Stimulated activated CD4-positive, alpha-beta T cell treated with anti-CD3 and anti-CD28 coated beads, Interleukin-1b, Interleukin-23, amount 100 ng/mL, for 24 hours (primary cell): ENCODE data around the gene SLC43A1.

Source experiments
- DNase-seq, 4 experiments: peaks; one replicate each; pipeline ENCODE4 v3.0.0-alpha.2; 2020; ENCODE audit warnings: low read depth in 4 of 4, low spot score in 1 of 4

SLC43A1 gene

DNA sequence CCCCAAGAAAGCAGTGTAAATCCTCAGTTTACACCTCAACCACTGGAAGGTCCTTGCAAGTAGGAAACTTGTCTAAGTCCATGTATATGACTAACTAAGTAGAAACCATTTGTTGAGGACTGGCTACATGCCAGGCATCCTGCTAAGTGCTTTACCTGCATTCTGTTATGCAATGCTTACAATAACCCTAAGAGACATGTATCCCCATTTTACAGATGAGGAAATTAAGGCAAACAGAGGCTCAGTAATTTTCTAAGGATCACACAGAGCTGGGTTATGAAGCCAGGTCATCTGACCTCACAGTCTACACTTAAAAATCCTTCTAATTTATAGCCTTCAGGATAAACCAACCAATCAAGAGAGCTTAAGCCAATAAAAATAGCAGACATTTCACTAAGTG lies 13.5 kb upstream of the SLC43A1 start:
- no peak for DNase-seq

DNA sequence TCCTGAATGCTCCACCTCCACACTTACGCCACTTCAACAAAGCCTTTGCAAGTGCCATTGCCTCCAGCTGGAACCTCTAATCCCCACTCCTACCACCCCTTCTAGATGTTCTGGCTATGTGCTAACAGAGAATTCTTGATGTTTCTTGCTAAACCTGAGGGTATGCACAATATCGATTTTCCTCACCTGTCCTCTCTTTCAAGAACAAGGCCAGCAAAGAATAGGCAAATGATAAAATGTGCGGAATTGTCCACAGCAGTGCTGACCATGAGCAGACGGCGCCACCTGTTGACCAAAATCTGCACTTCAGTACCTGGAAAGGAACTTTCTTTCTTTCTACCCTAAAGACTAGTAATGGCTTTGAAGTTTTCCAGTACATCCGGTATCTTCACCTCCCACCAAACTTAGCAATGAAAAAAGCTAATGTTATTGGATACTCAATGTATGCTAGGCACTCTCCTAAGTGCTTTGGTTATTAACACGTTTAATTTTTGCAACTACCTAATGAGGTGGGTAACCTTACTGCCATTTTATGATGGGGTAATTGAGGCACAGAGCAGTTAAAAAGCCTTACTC lies 11.6 kb upstream of the SLC43A1 start:
- DNase-seq: peak; percentile 52 to 59 (median 56)

DNA sequence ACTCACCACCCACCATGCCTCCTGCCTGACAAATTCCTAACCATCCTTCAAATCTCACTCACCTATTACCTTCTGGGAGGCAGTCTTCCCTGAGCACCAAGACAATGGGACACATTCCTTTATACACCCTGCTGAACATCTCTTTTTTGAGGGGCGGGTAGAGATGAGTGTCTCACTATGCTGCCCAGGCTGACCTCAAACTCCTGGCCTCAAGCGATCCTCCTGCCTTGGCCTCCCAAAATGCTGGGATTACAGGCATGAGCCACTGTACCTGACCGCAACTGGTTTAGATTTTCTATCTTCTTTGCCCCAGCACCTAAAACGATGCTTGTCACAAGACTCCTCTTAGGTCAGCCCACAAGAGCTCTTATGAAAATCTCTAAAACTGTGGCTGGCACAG lies 7.9 kb upstream of the SLC43A1 start:
- no peak for DNase-seq

DNA sequence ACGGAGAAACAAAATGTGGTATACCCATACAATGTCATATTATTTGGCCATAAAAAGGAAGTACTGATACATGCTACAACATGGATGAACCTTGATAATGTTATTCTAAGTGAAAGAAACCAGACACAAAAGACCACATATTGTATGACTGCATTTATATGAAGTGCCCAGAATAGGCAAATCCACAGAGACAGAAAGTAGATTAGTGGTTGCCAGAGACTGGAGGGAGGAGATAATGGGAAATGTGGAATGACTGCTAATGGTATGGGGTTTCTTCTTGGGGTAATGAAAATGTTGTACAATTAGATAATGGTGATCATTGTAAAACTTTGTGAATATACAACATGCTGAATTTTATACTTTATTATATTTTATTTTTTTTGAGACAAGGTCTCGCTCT lies 5.6 kb upstream of the SLC43A1 start:
- DNase-seq: no peak

DNA sequence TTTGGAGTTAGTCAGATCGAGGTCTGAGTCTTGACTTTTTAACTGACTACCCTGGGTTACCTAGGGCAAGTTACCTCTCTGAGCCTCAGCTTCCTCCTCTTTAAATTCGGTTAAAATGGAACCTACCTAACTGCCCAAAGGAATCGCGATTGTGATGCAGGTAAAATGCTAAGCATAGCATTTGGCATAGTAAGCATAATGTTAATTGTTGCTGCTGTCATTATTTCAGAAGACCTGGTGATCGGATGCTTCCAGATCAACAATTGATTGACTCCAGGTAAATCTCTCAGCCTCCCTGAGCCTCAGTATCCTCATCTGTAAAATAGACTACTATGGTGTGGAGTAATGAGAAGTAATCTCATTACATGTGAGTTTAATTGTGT lies 550 bp upstream of the SLC43A1 start:
- no peak for DNase-seq

DNA sequence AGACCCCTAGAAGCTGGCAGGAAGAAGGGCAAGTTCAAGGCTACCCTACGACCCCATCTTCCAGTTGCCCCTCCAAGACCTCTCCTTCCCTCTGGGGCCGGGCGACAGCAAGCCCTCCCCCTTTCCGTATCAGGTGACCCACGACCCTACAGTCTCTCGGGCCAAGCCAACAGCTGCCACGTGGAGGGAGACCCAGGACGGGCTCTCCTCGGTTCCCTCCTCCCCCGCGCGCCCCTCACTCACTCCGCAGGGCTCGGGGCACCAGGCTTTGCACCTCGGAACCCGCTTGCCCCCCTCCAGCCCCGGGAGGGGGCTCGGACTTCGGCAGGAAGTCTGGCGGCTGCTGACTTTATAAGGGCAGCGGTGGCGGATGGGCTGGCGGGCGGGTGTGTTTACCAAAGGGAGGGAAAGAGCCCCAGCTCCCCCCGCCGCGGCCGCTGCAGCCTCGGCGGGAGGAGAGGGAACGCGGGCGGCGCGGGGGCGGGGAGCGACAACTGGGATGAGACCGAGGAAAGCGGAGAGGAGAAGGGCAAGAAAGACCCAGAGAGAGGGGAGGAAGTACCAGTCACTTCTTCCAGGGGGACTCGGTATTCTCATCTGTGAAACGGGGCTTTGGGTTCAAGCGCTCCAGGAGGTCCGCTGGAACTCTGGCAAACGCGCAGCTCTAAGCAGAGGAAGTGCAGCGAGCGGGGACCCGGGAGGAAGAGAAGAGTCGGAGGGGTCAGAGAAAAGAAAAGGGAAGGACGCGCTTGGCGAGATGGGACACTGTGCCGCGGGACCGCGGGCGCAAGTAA lies 767 bp downstream of the SLC43A1 start:
- DNase-seq: peak in 3 of 4 experiments; percentile 25 to 51 (median 41)

DNA sequence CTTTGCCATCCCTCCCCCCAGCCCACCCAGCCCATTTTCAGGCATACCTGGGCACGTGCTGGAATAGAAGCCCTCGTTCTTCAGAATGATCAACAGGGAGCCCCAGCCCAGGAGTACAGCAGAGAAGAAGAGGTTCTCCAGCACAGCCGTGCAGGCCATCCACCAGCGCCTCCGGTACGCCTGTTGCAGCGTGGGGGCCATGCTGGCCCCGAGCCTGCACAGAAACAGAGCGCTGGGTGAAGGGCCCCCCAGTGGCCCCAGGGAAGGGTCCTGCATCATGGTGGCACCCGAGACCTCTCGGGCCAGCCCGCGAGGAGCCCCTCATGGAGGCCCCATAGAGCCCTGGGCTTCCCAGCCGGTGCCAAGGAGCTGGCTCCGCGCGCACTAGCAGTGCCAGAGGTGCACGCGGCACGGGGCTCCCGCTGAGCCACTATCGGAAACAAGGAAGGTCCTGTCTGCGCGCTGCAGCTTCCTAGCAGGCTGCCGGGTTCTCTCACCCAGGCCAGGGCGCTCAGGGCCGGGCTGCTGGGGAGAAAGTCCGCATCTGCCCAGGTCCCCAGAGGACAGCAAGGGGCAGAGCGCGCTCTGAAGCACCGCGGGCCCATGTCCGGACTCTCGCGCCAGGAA lies 1.5 kb downstream of the SLC43A1 start:
- DNase-seq: peak in 1 of 4 experiments; percentile 16

DNA sequence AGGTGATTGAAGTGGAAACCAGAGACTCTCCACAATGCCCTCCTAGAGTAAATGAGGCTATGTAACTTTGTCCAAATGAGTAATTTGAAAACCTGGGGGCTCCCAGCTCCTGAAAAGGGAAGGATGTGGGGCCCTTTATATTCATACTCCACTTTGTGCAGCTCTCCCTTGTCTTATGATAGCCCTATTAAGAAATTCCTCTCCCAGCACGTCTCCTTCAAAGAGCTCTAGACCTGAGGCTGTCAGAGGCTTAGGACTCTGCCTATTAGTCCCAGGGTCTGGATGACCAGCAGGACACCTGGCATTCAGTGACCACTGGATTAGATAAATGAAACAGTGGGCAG lies 2.1 kb downstream of the SLC43A1 start:
- DNase-seq: no peak

DNA sequence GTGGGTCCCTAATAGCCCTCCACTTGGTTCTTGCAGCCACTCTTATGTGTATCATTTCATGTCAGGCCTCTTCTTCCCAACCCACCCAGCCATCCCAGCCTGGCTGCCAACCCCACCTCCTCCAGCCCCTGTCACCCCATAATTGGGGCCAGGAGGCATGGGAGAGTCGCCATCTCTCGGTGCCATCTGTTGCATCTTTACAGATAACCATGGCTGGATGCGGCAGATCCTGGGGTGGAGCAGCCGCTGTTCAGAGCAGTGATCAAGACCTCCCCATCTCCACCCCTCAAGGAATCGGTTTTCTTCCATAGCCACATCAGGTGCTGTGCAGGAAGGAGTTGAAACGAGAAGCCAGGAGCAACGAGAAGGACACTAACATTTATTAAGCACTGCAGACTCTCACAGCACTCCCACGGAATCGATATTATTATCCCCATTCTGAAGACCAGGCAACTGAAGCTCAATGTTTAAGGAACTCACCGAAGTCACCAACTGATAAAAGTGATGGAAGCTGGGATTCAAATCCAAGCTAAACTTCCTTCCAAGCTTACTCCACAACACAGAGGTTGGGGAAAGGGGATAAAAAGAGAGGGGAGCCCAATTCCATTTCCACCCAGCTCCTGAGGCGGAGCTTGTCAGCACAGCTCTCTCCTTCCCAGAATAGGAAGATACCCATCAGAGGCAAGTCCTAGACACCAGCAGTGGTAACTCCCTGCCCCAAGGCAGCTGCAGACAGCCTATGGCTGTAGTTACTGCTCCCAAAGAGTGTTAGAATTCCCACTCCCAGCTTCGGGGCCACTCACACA lies 2.7 kb downstream of the SLC43A1 start:
- no peak for DNase-seq

DNA sequence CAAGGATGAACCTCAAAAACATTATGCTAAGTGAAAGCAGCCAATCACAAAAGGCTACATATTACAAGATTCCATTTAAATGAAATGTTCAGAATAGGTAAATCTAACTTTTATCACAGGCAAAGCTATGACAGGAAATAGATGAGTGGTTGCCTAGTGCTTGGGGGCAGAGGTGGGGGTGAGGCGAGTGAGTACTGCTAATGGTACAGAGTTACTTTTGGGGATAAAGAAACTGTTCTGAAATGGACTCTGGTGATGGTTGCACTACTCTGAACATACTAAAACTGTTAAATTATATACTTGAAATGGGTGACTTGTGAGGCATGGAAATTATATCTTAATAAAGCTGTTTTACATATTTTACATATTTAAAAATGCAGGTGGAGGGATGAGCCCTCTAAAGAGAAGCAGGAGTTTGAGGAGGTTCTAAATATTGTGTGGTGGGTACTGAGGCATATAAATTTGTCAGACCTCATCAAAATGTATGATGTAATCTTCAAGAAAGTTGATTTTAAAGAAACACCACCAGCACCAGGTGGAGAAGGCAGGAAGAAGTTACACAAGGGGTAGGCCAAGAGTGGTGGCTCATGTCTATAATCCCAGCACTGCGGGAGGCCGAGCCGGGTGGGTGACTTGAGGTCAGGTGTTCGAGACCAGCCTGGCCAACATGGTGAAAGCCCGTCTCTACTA lies 3.6 kb downstream of the SLC43A1 start:
- no peak for DNase-seq

DNA sequence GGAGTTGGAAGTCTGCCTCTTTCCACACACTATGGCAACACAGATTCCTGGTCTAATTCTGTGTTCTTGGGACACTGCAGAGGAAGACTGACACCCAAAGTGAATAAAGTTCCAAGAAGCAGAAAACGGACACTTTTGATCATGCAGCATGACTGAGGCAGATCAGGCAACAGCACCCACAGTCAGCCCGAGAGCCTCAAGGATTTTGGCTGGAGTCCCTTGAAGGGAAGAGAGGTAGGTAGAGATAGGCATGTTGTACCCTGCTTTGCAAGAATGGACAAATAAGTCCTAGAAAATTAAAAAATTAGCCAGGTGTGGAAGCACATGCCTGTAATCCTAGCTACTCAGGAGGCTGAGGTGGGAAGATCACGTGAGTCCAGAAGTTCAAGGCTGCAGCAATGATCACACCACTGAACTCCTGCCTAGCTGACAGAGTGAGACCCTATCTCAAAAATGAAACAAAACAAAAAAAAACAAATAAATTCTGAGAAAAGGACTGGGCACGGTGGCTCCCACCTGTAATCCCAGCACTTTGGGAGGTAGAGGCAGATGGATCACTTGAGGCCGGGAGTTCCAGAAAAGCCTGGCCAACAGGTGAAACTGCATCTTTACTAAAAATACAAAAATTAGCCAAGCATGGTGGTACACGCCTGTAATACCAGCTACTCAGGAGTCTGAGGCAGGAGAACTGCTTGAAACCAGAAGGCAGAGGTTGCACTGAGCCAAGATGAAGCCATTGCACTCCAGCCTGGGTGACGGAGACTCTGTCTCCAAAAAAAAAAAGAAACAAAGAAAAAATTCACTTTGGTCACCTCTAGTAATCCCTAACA lies 6.9 kb downstream of the SLC43A1 start:
- no peak for DNase-seq

DNA sequence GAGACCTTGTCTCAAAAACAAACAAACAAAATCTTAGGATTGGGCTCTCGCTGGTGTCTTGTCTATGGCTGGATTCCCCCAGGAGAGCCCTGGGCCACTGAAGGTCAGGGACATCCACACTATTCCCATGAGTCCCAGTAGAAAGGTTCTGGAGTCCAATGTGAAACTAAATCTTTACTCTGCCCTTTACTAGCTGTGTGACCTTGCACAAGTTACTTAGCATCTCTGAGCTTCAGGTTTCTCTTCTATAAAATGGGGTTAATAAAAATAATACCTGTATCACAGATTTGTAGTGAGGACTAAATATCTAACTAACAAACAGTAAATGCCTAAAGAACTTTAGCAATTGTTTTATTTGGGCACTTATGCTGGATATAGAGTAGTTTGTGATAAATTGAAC lies 9.0 kb downstream of the SLC43A1 start:
- DNase-seq: no peak

DNA sequence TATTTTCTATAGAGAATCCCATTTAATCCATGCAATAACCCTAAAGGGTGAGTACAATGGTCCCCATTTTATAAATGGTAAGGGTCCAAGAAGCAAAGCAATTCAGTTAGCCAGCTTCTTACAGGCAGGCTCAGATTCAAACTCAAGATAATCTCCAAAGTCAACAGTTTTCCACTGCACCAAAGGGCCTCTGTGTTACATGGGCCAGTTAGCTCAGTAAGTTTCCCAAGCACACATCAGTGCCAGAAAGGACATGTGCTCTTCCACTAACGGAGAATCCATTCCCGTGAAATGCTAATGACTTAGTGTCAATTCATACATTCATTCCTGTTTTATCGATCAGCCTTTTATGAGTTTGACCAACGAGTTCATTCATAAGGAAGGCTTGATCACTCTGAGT lies 11.0 kb downstream of the SLC43A1 start:
- no peak for DNase-seq

DNA sequence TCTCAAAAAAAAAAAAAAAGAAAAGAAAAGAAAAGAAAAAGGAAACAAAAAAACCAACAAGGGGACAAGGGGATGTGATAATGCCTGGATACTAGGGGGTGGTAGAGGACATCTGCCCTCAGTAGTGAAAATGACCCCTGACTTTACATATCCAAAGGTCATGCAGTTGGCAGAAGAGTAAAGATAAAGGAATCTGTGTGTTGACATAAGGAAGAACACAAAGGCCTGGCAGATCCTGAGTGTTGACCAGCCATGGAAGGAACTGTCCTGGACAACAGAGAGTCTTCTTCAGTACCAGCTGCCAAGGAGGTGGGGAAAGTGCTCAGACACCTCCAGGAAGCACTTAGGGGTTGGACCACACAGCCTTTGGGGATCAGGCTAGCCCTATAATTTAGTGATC lies 12.6 kb downstream of the SLC43A1 start:
- DNase-seq: no peak

DNA sequence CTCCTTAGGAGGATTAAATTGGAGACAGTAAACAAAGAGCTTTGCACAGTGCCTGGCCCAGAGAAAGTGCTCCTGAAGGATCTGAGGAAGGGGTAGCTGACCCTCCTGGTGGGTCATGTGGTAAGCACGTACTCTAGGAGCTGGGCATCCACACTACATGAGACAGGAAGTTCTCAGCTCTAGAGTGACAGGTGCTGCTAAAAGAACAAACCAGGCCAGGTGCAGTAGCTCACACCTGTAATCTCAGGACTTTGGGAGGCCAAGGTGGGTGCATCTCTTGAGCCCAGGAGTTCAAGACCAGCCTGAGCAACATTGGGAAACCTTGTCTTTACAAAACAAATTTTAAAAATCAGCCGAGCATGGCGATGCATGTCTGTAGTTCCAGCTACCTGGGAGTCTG lies 13.1 kb downstream of the SLC43A1 start:
- no peak for DNase-seq

DNA sequence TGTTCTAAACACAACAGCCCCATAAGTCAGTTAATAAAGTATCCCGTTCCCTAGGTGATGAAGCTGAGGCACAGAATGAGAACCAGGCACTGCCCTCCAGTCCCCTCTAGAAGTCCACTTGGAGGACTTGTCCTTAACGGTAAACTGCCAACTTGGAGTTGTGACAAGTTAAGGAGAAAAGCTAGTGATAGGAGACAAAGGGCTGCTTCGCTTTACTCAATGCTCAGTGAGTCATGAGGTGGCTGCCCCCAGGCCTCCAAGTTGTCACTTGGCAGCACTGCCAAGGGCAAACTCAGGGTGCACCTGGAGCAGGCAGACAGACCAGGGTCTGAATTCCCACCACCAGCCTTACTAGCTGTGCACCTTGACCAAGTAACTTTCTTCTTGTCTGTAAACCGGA lies 13.5 kb downstream of the SLC43A1 start:
- DNase-seq: no peak

DNA sequence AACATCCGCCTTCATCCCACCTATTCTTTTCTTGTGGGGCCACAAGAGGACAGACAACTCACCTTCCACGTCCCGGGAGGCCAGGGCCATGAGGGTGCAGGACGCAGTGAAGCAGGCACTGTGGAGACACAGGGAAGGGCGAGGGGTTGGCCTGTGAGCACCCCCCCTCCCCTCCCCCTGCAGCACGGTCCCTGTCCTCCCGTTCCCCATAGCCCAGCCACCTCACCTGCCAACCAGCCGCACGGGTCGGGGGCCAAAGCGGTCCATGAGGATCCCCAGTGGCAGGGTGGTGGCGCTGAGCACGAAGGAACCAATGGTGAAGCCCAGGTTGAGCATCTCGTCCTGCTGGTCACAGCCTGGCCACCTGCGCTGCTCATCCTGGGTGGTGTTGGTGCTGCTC lies 14.6 kb downstream of the SLC43A1 start:
- no peak for DNase-seq

DNA sequence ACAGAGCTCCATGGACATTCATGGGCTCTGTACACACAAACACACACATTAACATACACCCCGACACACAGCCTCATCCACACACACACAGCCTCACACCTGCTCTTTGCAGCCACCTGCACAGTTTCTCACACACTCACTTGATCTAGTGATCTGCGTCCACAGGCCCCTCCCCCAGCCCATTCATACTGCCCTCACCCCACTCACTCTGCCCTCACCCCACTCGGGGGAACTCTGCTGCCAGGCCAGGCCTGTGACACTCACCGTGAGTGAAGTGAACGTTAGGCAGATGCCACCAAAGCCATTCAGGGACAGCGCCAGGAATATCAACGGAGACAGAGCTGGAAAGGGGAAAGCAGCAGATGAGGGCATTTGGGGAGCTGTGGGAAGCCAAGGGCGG lies 15.0 kb downstream of the SLC43A1 start:
- no peak for DNase-seq

DNA sequence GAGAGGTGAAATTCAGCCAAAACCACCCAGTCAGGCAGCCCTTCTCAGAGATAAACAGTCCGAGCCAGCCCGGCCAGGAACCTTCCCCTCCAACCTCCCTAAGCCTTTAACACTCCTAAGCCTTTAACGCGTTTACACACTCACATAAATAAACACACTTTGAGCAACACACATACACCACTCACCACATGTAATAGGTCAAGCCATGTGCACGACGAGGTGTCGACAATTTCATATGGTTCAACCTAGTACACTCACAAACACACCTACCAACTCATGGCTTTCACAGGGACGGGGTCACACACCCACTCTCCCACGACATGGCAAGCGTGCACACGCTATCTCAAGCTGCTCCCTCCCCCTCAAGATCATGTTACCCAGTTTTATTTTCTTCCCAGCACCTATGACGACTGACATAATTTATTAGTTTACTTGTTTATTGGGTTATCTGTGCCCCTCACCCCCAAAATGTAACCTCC lies 15.5 kb downstream of the SLC43A1 start:
- no peak for DNase-seq

DNA sequence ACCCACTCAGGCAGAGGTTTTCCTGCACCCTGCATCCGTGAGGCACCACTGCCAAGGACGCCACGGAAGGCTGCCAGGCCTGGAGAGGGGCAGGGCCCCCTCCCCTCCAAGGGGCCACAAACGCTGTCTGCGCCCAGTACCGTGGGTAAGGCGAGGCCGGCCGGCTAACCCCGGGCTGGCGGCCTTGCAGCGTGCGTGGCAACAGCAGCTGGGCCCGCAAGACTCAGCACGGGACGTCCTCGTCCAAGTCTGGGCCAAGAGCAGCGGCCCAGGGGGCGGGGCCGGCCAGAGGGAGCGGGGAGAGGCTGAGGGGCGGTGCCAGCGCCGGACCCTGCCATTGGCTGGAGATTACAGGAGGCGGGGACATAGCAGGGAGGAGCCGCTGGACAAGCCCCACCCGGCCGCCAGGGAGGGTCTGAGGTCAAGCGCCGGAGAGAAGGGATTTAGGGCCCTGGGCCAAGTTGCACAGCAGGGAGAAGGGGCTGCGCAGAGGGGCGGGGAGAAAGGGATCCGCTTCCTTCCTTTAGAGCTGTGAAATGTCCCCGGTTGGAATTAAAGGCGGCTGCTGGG lies 16.0 kb downstream of the SLC43A1 start:
- DNase-seq: peak in 1 of 4 experiments; percentile 39
